H1 (cell line): ENCODE data around the gene MYO16. TPM values are rescaled to one million over a fixed set of nuclear protein-coding genes. Genes with fewer than 3 reads are reported as not detected.

Experiments
- BRCA1 ChIP-seq: IDR thresholded peaks from 2 replicates; pipeline ENCODE4 v1.6.1; 2012; ENCODE audit warnings: low read depth, low read length, improper control_type of control experiment
- CTCF ChIP-seq, 3 experiments: IDR thresholded peaks; 1 replicate in 2 of 3; 2 replicates in 1 of 3; pipeline versions ENCODE4 v1.5.1 to v1.6.1; 2011; ENCODE audit warnings: low read length in 3 of 3, mild to moderate bottlenecking in 3 of 3, inconsistent platforms in 2 of 3, low read depth in 1 of 3, moderate library complexity in 1 of 3; ENCODE audit not compliant: insufficient read depth in 1 of 3; ENCODE audit errors: control extremely low read depth in 1 of 3
- E2F6 ChIP-seq: IDR thresholded peaks from 2 replicates; pipeline ENCODE4 v1.6.1; 2012; ENCODE audit warnings: inconsistent platforms
- SIRT6 ChIP-seq: IDR thresholded peaks from one replicate; pipeline ENCODE4 v1.7.1; 2012; ENCODE audit warnings: low read length, inconsistent platforms
- SRF ChIP-seq: IDR thresholded peaks from 2 replicates; pipeline ENCODE4 v1.6.1; 2011; ENCODE audit warnings: mild to moderate bottlenecking, low read depth, low read length, moderate library complexity
- polyA plus RNA-seq, 7 experiments: library from polyadenylated mRNA; depleted of rRNA in 3 of 7; stranded (reverse) in 5 of 7; unstranded in 2 of 7; fragments of >200 nt in 5 of 7; fragments of 200-250 nt in 2 of 7; gene quantifications; 1 replicate in 5 of 7; 2 replicates in 1 of 7; 4 replicates in 1 of 7; pipeline versions ENCODE4 v1.2.1 to v1.2.3, GENCODE V29; 2011 to 2013; ENCODE audit warnings: missing spikeins in 2 of 7, mixed read lengths in 2 of 7
- total RNA-seq: library from RNA; stranded (reverse); fragmentation: NEBNext Ultra II Directional; extraction: Animal tissue kit (Norgen Biotek cat#: 25700); gene quantifications from 2 replicates; pipeline ENCODE4 v1.2.1, GENCODE V29; 2021

MYO16 gene
- total and polyA plus RNA-seq, 2 of the 8 experiments (the other 6 are each of a cell fraction or from before 2014, with no cell fraction given) = 0.02 to 0.22 TPM

- TF ChIP-seq CTCF (IDR thresholded peaks at IDR 0.05; ENCODE audit: control extremely low read depth in 1 of 3, insufficient read depth in 1 of 3, low read depth in 1 of 3, low read length in 3 of 3) (no peak), E2F6 (no peak), BRCA1 (no peak), SRF (no peak), SIRT6 (no peak)
These were observed 33.1 kb downstream of the MYO16 start (continued) for GRCh38 chr13:108662528-108662927.
